ENCODE results near the gene SS18L1.
A peak's percentile ranks its signal among the peaks of the same experiment; 100 is the strongest.

SS18L1 gene

DNA sequence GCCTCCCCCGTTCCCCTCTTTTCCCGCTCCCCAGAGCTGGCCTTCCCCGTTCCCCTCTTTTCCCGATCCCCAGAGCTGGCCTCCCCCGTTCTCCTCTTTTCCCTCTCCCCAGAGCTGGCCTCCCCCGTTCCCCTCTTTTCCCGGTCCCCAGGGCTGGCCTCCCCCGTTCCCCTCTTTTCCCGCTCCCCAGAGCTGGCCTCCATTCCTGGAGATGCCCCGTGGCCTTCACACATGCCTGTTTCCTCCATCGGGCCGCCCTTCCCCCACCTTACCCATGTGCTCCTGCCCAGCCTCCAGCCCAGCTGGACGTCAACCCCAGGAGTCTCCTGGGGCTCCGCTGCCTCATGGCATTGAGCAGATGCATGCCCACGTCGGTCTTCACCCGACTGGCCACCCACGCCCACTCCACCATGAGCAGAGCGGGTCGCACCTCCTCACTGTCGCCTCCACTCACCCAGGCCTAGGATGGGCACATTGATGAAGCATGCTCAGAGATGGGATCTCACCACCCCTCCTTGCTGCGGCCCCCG is 8.3 kb downstream of the SS18L1 start:
- no peak for DNase-seq (ENCODE audit: low read depth in 2 of 3, low spot score in 1 of 3)

DNA sequence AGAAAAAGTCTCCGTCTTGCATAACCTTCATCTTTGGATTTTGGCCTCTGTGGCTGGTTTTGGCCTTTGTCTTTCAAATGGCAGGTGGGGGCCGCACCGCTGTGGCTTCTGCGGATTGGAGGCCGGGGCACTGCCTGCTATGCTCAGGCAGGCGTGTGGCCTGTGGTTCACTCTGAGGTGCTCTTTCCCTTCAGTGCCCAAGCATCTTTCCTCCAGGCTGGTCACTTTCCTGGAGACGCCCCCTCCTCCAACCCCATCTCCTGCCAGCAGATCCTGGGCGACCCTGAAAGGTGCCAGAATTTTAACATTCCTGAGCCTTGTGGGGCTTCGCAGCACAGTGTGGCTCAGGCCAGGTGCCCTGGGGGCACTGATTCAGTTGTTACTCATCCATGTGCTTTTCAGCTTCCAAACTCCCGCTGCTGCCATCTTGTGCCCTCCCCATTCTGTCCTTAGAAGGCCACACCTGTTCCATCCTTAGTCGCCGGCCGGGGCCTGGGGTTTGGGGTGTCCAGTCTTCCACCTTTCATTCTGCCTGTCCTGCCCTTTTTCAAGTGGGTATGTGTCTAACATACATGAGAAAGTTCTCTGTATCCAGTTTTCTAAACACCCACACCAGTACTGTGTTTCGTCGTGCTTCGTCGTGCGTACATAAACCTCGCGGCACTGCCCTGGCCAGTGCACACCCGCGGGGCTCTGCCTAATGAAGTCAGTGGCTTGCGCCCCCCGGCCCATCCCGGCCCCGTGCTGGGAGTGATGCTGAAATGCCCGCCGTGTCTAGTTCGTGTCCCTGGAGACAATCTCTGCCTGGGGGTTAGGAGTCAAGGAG is 12.1 kb downstream of the SS18L1 start:
- DNase-seq (ENCODE audit: low read depth in 2 of 3, low spot score in 1 of 3) = no peak

DNA sequence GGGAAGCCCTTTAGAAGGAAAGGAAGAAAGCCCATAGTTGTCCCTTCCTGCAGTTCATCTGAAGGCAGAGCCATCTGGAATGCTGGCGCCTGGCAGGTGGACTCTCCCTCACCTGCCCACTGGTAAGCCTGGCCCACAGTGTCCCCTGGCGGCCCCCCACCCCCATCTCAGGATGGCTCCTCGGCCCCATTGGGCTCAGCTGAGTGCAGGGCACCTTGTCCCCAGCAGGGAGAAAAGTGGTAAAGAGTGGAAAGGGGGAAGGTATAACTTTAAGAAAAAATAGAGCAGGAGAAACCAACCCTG is 12.6 kb downstream of the SS18L1 start:
- DNase-seq (ENCODE audit: low read depth in 2 of 3, low spot score in 1 of 3) = no peak

DNA sequence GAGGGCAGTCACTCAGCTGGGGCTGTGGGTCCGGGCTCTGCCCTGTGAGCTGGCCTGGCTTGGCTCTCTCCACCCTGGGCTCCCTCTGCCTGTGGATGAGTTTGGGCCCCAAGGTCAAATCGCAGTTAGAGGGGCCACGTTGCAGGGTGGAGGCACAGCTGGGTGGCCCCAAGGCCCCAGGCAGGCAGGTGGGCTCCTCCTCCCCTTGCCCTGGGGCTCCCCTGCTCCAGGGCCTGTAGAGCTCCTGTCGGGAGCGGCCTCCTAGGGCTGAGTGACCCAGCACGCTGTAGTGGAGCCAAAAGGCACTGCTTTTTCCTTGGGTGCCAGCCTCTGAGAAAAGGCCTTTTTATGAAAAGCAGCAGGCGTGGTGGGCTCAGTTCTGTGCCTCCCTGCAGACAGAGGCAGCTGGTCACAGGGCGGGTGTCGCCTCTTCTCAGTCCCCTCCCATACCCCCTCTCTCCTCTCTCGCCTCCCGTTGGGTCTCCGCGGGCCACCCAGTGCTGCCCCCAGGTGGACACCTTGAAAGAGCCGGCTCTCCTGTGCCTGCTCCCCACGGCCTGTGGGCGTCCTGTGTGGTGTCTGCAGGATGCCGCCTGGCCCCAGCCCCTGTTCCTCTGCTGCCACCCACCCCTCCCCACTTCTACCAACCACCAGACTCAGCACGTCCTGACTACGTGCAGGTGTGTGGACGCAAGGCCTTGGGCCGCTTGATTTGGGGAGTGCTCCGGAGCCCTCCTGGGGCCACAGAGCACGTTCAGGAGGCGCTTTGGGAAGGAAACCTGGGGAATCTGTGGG is 13.2 kb downstream of the SS18L1 start:
- DNase-seq (ENCODE audit: low read depth in 2 of 3, low spot score in 1 of 3) = peak; percentile 54 to 68 (median 62)

DNA sequence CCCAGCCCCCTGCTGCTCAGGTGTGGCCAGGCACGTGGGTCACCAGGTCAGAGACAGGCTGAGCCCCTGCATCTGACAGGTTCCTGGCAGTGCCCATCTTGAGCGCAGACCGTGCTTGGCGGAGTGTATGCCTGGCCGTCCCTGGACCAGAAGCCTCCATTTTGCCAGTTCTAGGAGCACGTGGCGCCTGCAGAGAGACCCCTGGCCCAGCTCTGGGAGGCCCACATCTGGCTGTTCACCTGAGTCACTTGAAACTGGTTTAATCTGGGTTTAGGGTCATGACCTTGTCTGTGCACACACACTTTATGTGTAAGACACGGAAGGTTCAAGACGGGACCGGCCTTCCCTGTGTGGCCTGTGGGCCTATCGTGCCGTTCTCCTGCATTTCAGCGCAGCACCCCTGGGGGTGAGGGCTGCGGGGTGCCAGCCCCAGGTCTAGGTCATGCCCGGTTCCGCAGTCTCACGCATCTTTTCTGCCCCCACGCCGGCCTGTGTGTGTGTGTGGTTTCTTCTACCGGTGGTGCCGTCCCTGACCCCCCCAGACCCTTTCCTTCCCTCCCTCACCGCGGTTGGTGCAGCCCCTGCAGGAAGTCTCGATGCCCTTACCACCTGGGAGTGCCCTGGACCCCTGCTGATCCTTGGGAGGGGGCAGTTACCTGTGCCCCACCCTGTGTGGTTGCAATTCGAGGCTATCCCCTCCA is 14.0 kb downstream of the SS18L1 start:
- DNase-seq (ENCODE audit: low read depth in 2 of 3, low spot score in 1 of 3) = no peak

DNA sequence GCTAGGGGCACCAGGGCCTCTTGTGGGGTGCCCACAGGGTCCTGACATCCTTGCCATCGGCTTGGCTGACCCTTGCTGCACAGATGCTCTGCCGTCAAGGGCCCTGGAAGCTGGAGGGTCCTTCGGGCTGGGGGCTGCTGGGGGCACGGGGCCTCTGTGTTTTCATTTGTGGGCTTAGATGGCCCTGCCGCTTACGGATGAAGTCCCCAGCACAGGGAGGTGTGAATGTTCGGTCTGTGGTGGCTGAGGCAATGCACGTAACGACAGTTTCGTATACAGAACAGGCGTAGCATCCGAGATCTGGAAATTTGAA is 14.5 kb downstream of the SS18L1 start:
- no peak for DNase-seq (ENCODE audit: low read depth in 2 of 3, low spot score in 1 of 3)

DNA sequence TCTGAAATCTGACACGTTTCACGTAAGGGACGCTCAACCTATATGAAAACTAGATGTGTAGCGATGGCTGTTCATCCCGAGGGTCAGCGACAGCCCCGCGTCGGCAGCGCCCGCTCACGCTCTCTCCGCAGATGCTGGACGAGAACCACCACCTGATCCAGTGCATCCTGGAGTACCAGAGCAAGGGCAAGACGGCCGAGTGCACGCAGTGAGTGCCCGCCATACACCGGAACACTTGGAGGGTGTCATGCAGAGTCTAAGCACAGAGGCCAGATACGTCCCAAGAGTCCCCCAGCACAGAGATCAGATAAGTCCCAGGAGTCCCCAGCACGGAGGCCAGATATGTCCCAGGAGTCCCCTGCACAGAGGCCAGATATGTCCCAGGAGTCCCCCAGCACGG is 15.0 kb downstream of the SS18L1 start:
- DNase-seq (ENCODE audit: low read depth in 2 of 3, low spot score in 1 of 3) = no peak

DNA sequence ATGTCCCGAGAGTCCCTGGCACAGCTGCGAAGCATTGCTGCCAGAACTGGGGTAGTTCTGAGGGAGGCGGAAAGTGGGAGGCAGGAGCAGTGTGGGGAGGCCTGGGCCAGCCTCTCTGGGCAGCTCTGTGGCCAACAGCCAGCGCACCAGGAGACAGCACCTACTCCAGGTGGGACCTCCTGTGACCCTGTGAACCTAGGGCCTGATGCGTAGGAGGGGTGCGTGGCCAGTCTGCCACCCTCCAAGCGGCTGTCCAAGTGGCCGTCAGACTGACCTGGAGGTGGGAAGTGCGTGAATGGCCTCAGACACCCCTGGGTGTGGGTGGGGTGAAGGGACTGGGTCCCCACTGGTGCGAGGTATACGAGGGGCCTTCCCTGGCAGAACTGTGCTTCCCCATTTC is 15.5 kb downstream of the SS18L1 start:
- no peak for DNase-seq (ENCODE audit: low read depth in 2 of 3, low spot score in 1 of 3)

DNA sequence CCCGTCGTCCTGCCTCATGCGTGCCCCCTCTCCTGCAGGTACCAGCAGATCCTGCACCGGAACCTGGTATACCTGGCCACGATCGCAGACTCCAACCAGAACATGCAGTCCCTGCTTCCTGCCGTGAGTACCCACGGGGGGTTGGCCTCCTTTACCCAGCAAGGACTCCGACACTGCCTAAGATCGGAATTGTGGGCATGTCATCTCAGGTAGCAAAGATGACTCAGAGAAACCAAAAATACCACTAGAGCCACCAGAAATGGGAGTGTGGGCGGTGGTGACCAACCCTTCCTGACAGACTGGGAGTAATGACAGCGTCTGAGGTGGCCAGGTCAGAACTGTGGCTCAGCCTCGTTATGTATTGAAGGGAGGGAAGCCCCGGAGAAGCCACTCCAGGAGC is 16.3 kb downstream of the SS18L1 start:
- DNase-seq (ENCODE audit: low read depth in 2 of 3, low spot score in 1 of 3) = peak; percentile 67 to 74 (median 68)

DNA sequence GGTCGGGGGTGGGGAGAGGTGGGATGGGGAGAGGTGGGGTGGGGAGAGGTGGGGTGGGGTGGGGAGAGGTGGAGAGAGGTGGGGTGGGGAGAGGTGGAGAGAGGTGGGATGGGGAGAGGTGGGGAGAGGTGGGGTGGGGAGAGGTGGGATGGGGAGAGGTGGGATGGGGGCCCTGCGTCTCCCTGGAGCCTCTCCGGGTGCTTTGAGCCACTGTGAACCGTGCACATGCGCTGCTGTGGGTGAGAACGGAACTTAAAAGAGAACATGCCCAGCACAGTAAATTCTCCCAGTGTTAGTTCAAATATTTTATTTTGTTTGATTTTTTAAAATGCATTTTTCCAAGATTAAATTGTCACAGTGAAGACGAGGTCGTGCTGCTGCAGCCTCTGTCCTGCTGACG is 16.7 kb downstream of the SS18L1 start:
- DNase-seq (ENCODE audit: low read depth in 2 of 3, low spot score in 1 of 3) = no peak

DNA sequence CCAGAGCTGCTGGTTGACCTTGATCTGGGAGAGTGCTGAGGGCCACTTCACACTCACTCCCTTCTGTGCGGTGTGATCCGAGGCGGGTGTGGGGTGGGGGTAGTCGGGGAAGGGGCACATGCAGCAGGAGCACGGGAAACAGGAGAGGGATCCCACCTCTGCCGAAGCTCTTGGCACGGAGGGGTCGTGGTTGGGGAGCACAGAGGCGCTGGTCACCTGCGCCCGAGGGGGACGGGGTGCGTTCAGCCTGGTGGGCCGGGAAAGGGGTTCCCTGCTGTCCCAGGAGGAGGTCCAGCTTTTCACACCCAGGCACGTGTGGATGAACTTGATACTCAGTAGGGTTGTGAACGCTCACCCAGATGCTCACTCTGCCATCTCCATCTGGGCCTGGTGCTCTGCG is 17.3 kb downstream of the SS18L1 start:
- no peak for DNase-seq (ENCODE audit: low read depth in 2 of 3, low spot score in 1 of 3)

DNA sequence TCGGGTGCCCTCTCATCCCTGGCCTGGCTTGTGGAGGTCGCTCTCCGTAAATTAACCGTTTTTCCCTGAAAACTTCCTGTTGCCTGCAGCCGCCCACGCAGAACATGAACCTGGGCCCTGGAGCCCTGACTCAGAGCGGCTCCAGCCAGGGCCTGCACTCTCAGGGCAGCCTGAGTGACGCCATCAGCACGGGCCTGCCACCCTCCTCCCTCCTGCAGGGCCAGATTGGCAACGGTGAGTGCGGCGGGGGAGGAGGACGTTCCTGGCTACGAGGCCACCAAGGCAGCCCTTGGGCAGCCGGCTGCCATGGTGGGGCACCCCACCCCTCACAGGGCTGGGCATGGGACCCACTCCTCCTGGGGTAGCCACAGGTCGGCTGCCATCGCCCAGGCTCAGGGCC is 17.8 kb downstream of the SS18L1 start:
- DNase-seq (ENCODE audit: low read depth in 2 of 3, low spot score in 1 of 3) = no peak

DNA sequence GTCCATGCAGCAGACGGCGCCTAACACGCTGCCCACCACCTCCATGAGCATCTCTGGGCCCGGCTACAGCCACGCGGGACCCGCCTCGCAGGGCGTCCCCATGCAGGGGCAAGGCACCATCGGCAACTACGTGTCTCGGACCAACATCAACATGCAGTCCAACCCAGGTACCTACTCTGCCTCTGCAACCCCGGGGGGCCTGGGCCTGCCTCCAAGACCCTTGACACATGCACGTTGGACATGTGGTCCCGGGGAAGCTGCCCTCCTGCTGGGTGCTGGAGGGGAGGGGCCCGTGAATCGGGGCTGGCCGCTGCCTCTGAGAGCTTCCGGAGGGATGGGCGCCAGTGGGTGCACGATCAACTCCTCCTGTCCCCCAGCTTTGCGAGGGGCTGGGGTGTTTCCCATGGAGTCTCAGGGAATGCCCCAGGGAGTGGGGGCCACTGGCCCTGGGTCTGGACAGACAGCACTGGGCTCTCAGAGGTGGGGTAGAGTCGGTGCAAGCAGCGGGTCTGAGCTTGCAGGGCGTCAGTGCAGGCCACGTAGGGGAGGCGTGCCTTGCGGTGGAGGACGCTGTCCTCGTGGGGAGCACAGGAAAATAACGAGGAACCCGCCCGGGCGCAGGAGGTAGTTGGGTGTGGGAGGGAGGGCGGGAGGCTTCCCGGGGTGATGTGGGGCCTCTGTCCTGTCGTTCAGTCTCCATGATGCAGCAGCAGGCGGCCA is 19.4 kb downstream of the SS18L1 start:
- DNase-seq (ENCODE audit: low read depth in 2 of 3, low spot score in 1 of 3) = no peak

DNA sequence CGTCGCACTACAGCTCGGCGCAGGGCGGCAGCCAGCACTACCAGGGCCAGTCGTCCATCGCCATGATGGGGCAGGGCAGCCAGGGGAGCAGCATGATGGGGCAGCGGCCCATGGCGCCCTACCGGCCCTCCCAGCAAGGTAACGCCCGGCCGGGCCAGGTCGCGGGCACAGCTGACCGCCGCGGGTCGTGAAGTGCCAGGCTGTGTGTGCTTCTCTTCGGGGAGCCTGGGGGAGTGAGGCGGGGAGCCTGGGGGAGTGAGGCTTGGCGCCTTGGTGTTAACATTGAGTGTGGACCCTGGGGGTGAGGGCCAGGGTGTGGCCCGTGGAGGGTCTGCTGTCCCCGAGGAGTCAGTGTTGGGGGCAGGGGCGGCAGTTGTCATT is 19.9 kb downstream of the SS18L1 start:
- DNase-seq (ENCODE audit: low read depth in 2 of 3, low spot score in 1 of 3) = no peak

DNA sequence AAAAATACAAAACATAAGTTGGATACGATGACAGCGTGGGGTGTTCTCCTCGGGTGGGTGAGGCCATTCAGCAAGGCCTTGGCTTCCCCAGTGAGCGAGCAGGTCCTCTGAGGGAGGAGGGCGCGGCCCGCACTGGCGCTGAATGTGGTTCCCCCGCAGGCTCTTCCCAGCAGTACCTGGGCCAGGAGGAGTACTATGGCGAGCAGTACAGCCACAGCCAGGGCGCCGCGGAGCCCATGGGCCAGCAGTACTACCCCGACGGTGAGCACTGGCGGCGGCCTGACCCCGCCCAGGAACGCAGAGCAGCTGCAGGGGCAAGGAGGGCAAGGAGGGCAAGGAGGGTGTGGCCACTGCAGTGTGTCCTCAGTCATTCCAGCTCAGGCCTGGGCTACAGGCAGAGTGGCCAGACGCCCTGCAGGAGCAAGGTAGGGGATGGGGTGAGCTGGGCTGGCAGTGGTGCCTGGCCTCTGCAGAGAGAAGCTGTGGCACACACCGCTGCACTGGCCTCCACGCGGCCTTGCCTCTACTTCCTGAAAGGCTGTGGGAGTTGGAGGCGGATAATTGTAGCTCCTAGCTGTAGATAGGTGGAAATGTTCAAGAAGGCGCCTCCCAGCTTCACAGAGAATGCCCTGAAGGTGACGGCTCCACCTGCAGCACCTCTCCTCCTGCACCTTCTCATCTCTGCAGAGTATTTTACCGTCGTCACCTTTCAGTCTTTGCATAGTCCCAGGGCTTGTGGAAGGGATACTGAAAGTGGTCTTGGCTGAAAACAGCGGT is 20.6 kb downstream of the SS18L1 start:
- no peak for DNase-seq (ENCODE audit: low read depth in 2 of 3, low spot score in 1 of 3)

DNA sequence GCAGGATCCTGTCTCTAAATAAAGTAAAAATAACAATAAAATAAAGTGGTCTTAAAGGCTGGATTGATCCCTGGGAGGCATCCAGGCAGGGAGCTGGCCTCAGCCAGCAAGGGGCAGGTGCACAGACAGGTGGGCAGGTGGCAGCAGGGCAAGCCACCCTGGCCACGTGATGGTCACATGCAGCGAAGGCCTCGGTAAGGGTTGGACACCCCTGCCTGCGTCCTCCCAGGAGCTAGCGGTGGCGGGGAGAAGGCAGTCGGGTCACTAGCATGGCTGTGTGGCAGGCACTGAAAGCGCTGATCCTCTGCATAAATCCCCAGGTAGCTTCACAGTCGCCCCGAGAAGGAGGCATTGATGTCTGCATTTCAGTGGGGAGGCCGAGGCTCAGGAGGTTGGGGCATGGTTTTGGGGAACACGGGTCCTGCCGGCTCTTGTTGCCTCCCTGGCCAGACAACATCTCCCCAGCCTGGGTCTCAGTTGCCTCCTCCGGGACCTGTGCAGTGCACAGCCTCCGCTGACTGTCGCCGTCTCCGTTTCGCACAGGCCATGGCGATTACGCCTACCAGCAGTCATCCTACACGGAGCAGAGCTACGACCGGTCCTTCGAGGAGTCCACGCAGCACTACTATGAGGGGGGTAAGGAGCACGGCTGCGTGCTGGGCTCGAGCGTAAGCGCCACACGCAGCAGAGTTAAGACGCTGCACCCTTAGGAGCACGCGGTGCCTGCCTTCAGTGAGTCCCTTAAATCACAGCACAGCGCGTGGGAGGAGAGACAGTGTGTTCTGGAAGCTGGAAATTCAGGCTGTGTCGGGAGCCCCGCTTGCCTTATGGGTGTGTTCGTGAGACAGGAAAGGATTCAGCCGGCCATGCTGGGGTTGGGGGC is 21.6 kb downstream of the SS18L1 start:
- DNase-seq (ENCODE audit: low read depth in 2 of 3, low spot score in 1 of 3) = no peak

DNA sequence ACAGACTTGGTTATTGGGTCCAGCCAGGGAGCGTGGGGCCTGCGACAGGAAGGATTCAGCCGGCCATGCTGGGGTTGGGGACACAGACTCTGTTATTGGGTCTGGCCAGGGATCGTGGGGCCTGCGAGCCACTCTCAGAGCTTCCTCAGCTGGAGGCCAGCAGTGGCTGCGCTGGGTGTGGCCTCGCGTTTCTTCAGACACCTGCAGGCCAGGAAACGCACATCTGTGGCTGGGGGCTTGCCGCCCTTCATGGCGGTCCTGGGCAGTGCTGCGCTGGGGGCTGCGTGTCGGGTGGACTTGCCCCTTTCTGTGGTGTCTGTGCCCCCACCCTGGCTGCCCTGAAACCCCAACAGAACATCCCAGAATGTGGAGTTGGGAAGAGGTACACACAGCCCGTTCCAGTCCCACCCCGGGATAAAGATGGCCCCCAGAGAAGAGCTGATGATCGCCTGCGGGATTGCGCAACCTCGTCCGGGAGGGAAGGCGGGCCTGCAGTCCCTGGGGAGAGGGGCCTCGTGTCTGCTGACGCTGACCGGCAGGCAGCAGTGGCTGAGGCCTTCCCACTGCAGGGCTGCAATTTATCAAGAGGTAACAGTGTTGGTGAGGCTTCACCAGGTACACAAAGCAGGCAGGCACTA is 22.3 kb downstream of the SS18L1 start:
- no peak for DNase-seq (ENCODE audit: low read depth in 2 of 3, low spot score in 1 of 3)

DNA sequence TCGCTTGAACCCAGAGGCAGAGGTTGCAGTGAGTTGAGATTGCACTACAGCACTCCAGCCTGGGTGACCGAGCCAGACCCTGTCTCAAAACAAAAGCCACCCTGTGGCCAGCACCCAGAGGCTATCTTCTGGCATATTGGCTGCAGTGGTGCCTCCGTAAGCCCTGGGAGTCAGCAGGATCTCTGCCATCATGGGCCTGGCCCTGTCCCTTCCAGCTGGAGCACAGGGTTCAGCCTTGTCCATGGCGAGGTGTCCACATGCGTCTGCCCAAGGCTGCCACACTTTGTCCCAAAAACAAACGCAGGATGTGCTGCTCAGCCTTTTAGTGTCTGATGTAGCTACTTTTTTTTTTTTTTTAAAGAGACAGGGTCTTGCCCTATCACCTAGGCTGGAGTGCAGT is 23.9 kb downstream of the SS18L1 start:
- DNase-seq (ENCODE audit: low read depth in 2 of 3, low spot score in 1 of 3) = no peak

DNA sequence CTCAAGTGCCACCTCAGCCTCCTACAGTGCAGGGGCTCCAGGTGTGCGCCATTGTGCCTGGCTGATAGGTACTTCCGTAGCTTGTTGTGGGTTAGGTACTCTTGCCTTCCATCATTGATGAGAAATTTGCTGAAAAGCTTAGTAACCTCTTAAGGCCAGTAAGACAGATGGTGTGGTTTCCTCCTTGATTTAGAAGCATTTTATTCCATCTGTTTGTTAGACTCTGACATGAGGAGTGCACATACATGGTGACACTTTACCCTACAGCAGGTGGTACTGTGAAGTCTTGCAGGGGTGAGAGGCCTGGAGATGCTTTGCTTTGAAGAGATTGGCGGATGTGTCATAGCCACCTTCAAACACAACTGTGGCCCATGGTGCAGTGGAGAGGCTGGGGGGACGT is 24.5 kb downstream of the SS18L1 start:
- no peak for DNase-seq (ENCODE audit: low read depth in 2 of 3, low spot score in 1 of 3)
